ENCODE data around the gene RNPS1.

Gene RNPS1

GRCh38 chr16:2206780-2207433 is 61.0 kb downstream of the RNPS1 start:
- no peak for TF ChIP-seq CTCF (IDR thresholded peaks at IDR 0.05; ENCODE audit: insufficient read depth, low read depth, low read length, missing control alignments)
- no peak overlapping the region for H3K4me3 ChIP-seq (ENCODE audit: low read depth, low read length)
- DNase-seq (ENCODE audit: low read depth), result no peak

GRCh38 chr16:2206420-2206779 is 61.5 kb downstream of the RNPS1 start:
- peak overlapping the region; percentile 57 for H3K4me3 ChIP-seq (ENCODE audit: low read depth, low read length)
- TF ChIP-seq CTCF (IDR thresholded peaks at IDR 0.05; ENCODE audit: insufficient read depth, low read depth, low read length, missing control alignments), result no peak
- no peak for DNase-seq (ENCODE audit: low read depth)

GRCh38 chr16:2205967-2206313 is 62.0 kb downstream of the RNPS1 start:
- H3K4me3 ChIP-seq (ENCODE audit: low read depth, low read length), result peak overlapping the region; percentile 57
- no peak for DNase-seq (ENCODE audit: low read depth)
- no peak for TF ChIP-seq CTCF (IDR thresholded peaks at IDR 0.05; ENCODE audit: insufficient read depth, low read depth, low read length, missing control alignments)

- TF ChIP-seq CTCF (IDR thresholded peaks at IDR 0.05; ENCODE audit: insufficient read depth, low read depth, low read length, missing control alignments), result peak; percentile 31
- H3K4me3 ChIP-seq (ENCODE audit: low read depth, low read length), result peak within 1 kb of the TSS; percentile 57
- peak; percentile 94 for DNase-seq (ENCODE audit: low read depth)
Observed at GRCh38 chr16:2205104-2205966, 62.6 kb downstream of the RNPS1 start, which contains the start of gene MLST8. Gene MLST8 (plus strand): TSS chr16:2205454. CDS start chr16:2206086, 632 bp downstream.

- no peak for DNase-seq (ENCODE audit: low read depth)
- H3K4me3 ChIP-seq (ENCODE audit: low read depth, low read length), result peak overlapping the region; percentile 57
- TF ChIP-seq CTCF (IDR thresholded peaks at IDR 0.05; ENCODE audit: insufficient read depth, low read depth, low read length, missing control alignments), result no peak
Observed at GRCh38 chr16:2204416-2205103, 63.4 kb downstream of the RNPS1 start.
